K562 (cell line): ENCODE measurements around the gene WDR88. TPM values are rescaled to one million over a fixed set of nuclear protein-coding genes. Genes with fewer than 3 reads are reported as not detected.
A peak's percentile ranks its signal among the peaks of the same experiment; 100 is the strongest.

ENCODE experiments used
- ASH1L ChIP-seq: fragments of 450-650 bp; IDR thresholded peaks from 2 replicates; pipeline ENCODE4 v1.6.1; 2018; ENCODE audit warnings: borderline replicate concordance, mild to moderate bottlenecking, low read depth; ENCODE audit not compliant: partially characterized antibody
- EHMT2 ChIP-seq: fragments of 450-650 bp; IDR thresholded peaks from 2 replicates; pipeline ENCODE4 v1.6.1; 2018; ENCODE audit warnings: antibody characterized with exemption
- JUND ChIP-seq, 2 experiments: IDR thresholded peaks; 2 replicates in 1 of 2; 3 replicates in 1 of 2; pipeline ENCODE4 v1.6.1; 2011; ENCODE audit warnings: borderline replicate concordance in 2 of 2, low read depth in 2 of 2, low read length in 2 of 2, improper control_type of control experiment in 1 of 2, missing biosample characterization in 1 of 2, missing genetic modification characterization in 1 of 2, missing genetic modification reagents in 1 of 2
- L3MBTL2 ChIP-seq: fragments of 450-650 bp; IDR thresholded peaks from 2 replicates; pipeline ENCODE4 v1.6.1; 2016; ENCODE audit warnings: mild to moderate bottlenecking, moderate library complexity
- MAZ ChIP-seq, 2 experiments: fragments of 450-650 bp in 1 of 2; sonication (generic) in 1 of 2; formaldehyde crosslinking; IDR thresholded peaks in 1 of 2; conservative IDR thresholded peaks in 1 of 2; 2 replicates each; pipeline versions ENCODE4 v1.4.0 to v1.5.0; 2020; ENCODE audit warnings: mild to moderate bottlenecking in 1 of 2, missing genetic modification reagents in 1 of 2
- MCM2 ChIP-seq: fragments of 450-650 bp; IDR thresholded peaks from 2 replicates; pipeline ENCODE4 v1.6.1; 2017; ENCODE audit warnings: low read depth, mild to moderate bottlenecking
- PRDM10 ChIP-seq: fragments of 450-650 bp; IDR thresholded peaks from 2 replicates; pipeline ENCODE4 v1.6.1; 2018; ENCODE audit not compliant: partially characterized antibody
- SAFB ChIP-seq: fragments of 200-400 bp; formaldehyde crosslinking; IDR thresholded peaks from 2 replicates; pipeline ENCODE4 v1.6.1; 2017; ENCODE audit warnings: low read depth, low read length, borderline replicate concordance
- SIX5 ChIP-seq, 2 experiments: IDR thresholded peaks; 2 replicates each; pipeline ENCODE4 v1.6.1; 2011; ENCODE audit warnings: low read length in 2 of 2, borderline replicate concordance in 1 of 2, low read depth in 1 of 2, mild to moderate bottlenecking in 1 of 2, moderate library complexity in 1 of 2; ENCODE audit not compliant: insufficient read depth in 1 of 2
- SNRNP70 ChIP-seq: fragments of 200-400 bp; formaldehyde crosslinking; optimal IDR thresholded peaks from 2 replicates; pipeline ENCODE3; 2017; ENCODE audit warnings: low read depth, low read length
- TGIF2 ChIP-seq: sonication (generic); formaldehyde crosslinking; IDR thresholded peaks from 2 replicates; pipeline ENCODE4 v1.8.1; 2022; ENCODE audit warnings: mild to moderate bottlenecking, missing genetic modification reagents, moderate library complexity
- ZBTB17 ChIP-seq: fragments of 450-650 bp; formaldehyde crosslinking; IDR thresholded peaks from 2 replicates; pipeline ENCODE4 v1.4.0; 2020; ENCODE audit warnings: mild to moderate bottlenecking
- ZNF740 ChIP-seq, 3 experiments: fragments of 200-800 bp in 1 of 3; sonication (Bioruptor generic) in 1 of 3; sonication (generic) in 1 of 3; formaldehyde crosslinking in 1 of 3; IDR thresholded peaks; 2 replicates each; pipeline versions ENCODE4 v1.6.1 to v1.8.0; 2016 to 2022; ENCODE audit warnings: mild to moderate bottlenecking in 2 of 3, missing compliant biosample characterization in 2 of 3, missing genetic modification characterization in 2 of 3, missing genetic modification reagents in 1 of 3
- ZSCAN32 ChIP-seq: fragments of 450-650 bp; formaldehyde crosslinking; IDR thresholded peaks from 2 replicates; pipeline ENCODE4 v1.4.0; 2020; ENCODE audit warnings: mild to moderate bottlenecking, moderate library complexity
- polyA plus RNA-seq, 8 experiments: library from polyadenylated mRNA; depleted of rRNA in 4 of 8; stranded (reverse) in 5 of 8; unstranded in 3 of 8; fragments of >200 nt; fragmentation: Nextera tagmentation in 2 of 8; fragmentation: Illumina TruSeq in 1 of 8; extraction: Ambion mirVana in 2 of 8; extraction: Trizol in 1 of 8; gene quantifications; 2 replicates each; pipeline versions ENCODE4 v1.2.1 to v1.2.3, GENCODE V29; 2011 to 2014; ENCODE audit warnings: inconsistent platforms in 1 of 8, missing spikeins in 1 of 8
- total RNA-seq, 7 experiments: library from RNA; depleted of rRNA in 6 of 7; stranded (reverse); fragments of >200 nt in 6 of 7; fragmentation: Illumina TruSeq in 2 of 7; extraction: Trizol in 2 of 7; gene quantifications; 2 replicates each; pipeline versions ENCODE4 v1.2.1 to v1.2.3, GENCODE V29; 2011 to 2021; ENCODE audit warnings: low replicate concordance in 1 of 7
- TF ChIP-seq, protein P1 (sequence below): IDR thresholded peaks from 3 replicates; pipeline ENCODE4 v1.6.1; 2011; ENCODE audit warnings: borderline replicate concordance, mild to moderate bottlenecking, moderate library complexity; ENCODE audit not compliant: insufficient read length; ENCODE audit errors: extremely low read depth

WDR88 gene
- total and polyA plus RNA-seq, 9 of the 15 experiments (the other 6 are each of a cell fraction or from before 2014, with no cell fraction given): 0.03 to 0.04 TPM; not detected in 7

DNA sequence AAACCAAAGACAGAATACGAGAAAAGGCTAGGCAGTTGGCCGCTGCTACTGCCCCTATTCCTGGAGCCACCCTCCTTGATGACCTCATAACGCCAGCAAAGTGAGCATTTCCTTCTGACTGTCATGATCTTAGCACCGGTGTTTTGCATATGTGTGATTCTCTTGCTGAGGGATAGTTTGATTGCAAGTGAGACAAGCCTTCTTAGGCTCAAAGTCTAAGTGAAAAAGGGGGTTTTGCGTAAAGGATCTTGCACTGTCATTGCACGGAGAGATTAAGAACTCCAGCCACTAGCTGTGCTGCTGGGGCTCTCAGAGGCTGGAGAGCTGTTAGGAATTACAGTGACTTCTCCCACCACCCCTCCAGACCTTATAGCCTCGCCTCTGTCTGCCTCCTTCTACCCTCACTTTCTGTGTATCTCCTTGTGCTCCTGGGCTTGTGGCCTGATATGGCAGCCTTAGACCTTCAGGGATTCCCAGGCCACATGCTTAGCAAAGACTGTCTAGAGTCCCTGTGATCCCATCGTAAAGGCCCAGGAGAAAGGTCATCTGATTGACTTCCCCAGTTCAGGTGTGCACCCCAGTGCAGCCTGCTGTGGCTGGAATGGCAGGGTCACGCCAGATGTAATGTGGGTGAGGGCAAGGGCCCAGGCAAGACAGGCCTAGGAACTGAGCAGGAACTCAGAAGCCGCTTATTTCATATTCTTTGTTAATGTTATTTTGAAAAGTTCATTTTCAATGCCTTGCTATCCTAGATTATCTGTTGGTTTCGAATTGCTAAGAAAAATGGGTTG lies 38.3 kb upstream of the WDR88 start (continued):
- TF ChIP-seq PRDM10 (no peak), MCM2 (no peak), MAZ (CRISPR knock-in tag; conservative IDR thresholded peaks at IDR 0.05 in 1 of 2, IDR thresholded peaks at IDR 0.05 in 1 of 2) (no peak), EHMT2 (no peak), ZSCAN32 (CRISPR knock-in tag) (no peak), SNRNP70 (no peak), ZNF740 (CRISPR knock-in tag; IDR thresholded peaks at IDR 0.05) (no peak), ZNF740 (tag; IDR thresholded peaks at IDR 0.05) (no peak), JUND (IDR thresholded peaks at IDR 0.05; ENCODE audit: borderline replicate concordance, low read depth, low read length) (peak; percentile 58; the same call in 1 of the 2 replicates), JUND (tag; IDR thresholded peaks at IDR 0.05; ENCODE audit: borderline replicate concordance, low read depth, low read length) (peak; percentile 80; the same call in 2 of the 3 replicates), SIX5 (IDR thresholded peaks at IDR 0.05; ENCODE audit: borderline replicate concordance in 1 of 2, insufficient read depth in 1 of 2, low read depth in 1 of 2, low read length in 2 of 2) (no peak), TGIF2 (CRISPR knock-in tag) (no peak), ASH1L (no peak), L3MBTL2 (no peak; the same call in 1 of the 2 replicates), ZBTB17 (CRISPR knock-in tag) (no peak), SAFB (no peak)
- TF ChIP-seq, protein P1, sequence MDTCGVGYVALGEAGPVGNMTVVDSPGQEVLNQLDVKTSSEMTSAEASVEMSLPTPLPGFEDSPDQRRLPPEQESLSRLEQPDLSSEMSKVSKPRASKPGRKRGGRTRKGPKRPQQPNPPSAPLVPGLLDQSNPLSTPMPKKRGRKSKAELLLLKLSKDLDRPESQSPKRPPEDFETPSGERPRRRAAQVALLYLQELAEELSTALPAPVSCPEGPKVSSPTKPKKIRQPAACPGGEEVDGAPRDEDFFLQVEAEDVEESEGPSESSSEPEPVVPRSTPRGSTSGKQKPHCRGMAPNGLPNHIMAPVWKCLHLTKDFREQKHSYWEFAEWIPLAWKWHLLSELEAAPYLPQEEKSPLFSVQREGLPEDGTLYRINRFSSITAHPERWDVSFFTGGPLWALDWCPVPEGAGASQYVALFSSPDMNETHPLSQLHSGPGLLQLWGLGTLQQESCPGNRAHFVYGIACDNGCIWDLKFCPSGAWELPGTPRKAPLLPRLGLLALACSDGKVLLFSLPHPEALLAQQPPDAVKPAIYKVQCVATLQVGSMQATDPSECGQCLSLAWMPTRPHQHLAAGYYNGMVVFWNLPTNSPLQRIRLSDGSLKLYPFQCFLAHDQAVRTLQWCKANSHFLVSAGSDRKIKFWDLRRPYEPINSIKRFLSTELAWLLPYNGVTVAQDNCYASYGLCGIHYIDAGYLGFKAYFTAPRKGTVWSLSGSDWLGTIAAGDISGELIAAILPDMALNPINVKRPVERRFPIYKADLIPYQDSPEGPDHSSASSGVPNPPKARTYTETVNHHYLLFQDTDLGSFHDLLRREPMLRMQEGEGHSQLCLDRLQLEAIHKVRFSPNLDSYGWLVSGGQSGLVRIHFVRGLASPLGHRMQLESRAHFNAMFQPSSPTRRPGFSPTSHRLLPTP: no peak
